CD8-positive, alpha-beta memory T cell (primary cell): ENCODE data around the gene ASIP. TPM values are rescaled to one million over a fixed set of nuclear protein-coding genes. Genes with fewer than 3 reads are reported as not detected.
"Not testable (repeated sequence)": the region's sequence is repeated elsewhere in the genome, so short reads cannot be mapped to it uniquely, and the experiment has no call there.

Experiments used
- CTCF ChIA-PET: fragments of 350-600 bp; sonication (Branson Sonifier 250); formaldehyde crosslinking; loops from one replicate; lab custom pipeline; 2021; ENCODE audit warnings: antibody characterized with exemption; lab: Charles Lee
- POLR2A ChIA-PET: fragments of 350-600 bp; sonication (Branson Sonifier 250); formaldehyde crosslinking; loops from one replicate; lab custom pipeline; 2021; ENCODE audit warnings: antibody characterized with exemption; lab: Charles Lee
- DNase-seq, 5 donors: peaks; one replicate each; pipeline versions ENCODE4 v3.0.0 to v3.0.0-alpha.2; 2020 to 2022; ENCODE audit warnings: mixed read lengths in 1 of 5
- H3K27ac ChIP-seq: one replicate; pipeline ENCODE4 v1.7.0; 2013; ENCODE audit warnings: low read depth, mild to moderate bottlenecking, low read length, moderate library complexity
- H3K27me3 ChIP-seq: 2 replicates; pipeline ENCODE4 v1.7.0; 2013; ENCODE audit warnings: low read length, mild to moderate bottlenecking; ENCODE audit not compliant: insufficient read depth, poor library complexity, severe bottlenecking
- H3K36me3 ChIP-seq: 2 replicates; pipeline ENCODE4 v1.7.0; 2013; ENCODE audit warnings: mild to moderate bottlenecking, low read length, moderate library complexity; ENCODE audit not compliant: insufficient read depth
- H3K4me1 ChIP-seq: 2 replicates; pipeline ENCODE4 v1.7.0; 2013; ENCODE audit warnings: mild to moderate bottlenecking, low read length, moderate library complexity; ENCODE audit not compliant: insufficient read depth
- H3K4me3 ChIP-seq: 2 replicates; pipeline ENCODE4 v1.7.0; 2013; ENCODE audit warnings: mild to moderate bottlenecking, low read length
- H3K9me3 ChIP-seq: 2 replicates; pipeline ENCODE4 v1.7.0; 2013; ENCODE audit warnings: mild to moderate bottlenecking, low read length
- H3K27ac Mint-ChIP-seq, 8 donors: one replicate each; pipeline ENCODE4 v1.8.0; 2020 to 2021; ENCODE audit warnings: mixed read lengths in 8 of 8, mild to moderate bottlenecking in 6 of 8, inconsistent platforms in 3 of 8, moderate library complexity in 3 of 8
- H3K27me3 Mint-ChIP-seq, 2 donors: one replicate each; pipeline ENCODE4 v1.8.0; 2020 to 2021; ENCODE audit warnings: mixed read lengths in 2 of 2, mild to moderate bottlenecking in 1 of 2, moderate library complexity in 1 of 2
- H3K36me3 Mint-ChIP-seq, 3 donors: one replicate each; pipeline ENCODE4 v1.8.0; 2020 to 2021; ENCODE audit warnings: mixed read lengths in 3 of 3, inconsistent platforms in 1 of 3, mild to moderate bottlenecking in 1 of 3
- H3K4me1 Mint-ChIP-seq, 3 donors: one replicate each; pipeline ENCODE4 v1.8.0; 2020 to 2021; ENCODE audit warnings: mixed read lengths in 3 of 3, inconsistent platforms in 1 of 3, mild to moderate bottlenecking in 1 of 3
- H3K4me3 Mint-ChIP-seq, 7 donors: one replicate each; pipeline ENCODE4 v1.8.0; 2020 to 2021; ENCODE audit warnings: mixed read lengths in 7 of 7, mild to moderate bottlenecking in 6 of 7, moderate library complexity in 4 of 7, inconsistent platforms in 2 of 7
- H3K9me3 Mint-ChIP-seq, 5 donors: one replicate each; pipeline ENCODE4 v1.8.0; 2020 to 2022; ENCODE audit warnings: mixed read lengths in 5 of 5, mild to moderate bottlenecking in 3 of 5, moderate library complexity in 2 of 5, inconsistent platforms in 1 of 5
- polyA plus RNA-seq: library from polyadenylated mRNA; unstranded; fragments of 300-500 nt; fragmentation: Illumina TruSeq; gene quantifications from one replicate; pipeline ENCODE4 v1.2.3, GENCODE V29; 2021
- total RNA-seq, 2 experiments: library from RNA; stranded (reverse); gene quantifications; one replicate each; pipeline ENCODE4 v1.2.3, GENCODE V29; 2021

ASIP gene
- total and polyA plus RNA-seq, 3 experiments from 2014 or later = not detected

DNA sequence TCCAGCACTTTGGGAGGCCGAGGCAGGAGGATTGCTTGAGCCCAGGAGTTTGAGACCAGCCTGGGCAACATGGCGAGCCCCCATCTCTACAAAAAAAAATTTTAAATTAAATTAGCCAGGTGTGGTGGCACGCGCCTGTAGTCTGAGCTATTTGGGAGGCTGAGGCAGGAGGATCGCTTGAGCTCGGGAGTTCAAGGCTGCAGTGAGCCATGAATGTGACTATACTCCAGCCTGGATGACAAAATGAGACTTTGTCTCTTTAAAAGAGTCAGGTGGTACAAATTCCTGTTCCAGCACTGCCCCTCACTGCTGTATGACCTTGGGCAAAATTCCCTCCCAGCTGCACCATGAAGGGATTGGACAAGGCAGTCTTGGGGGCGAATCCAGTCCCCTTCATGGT, 33.5 kb downstream of the ASIP start:
- POLR2A ChIA-PET = interaction anchor here (0.6 kb wide), 1 partner anchor 42 kb away, joined by 3 read pairs; no protein-coding TSS in a partner anchor
- CTCF ChIA-PET = no interaction called here

DNA sequence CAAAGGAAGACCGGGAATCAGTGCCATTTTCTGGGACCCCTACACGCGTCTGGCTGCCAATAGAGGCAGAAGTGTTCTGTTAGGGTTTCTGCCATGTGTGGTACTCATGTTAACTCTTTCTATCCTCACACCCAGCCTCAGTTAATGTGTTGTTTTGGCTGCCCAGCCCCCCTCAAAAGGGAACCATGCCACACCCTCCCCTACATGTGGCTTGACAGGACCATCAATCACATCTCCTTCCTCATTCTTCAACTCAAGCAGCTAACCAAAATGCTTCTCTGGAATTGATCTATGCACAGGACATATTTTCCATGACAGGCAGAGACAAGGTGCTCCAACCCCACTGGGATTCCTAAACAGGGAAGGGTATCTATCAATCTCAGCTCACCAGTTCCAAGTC, 40.0 kb downstream of the ASIP start:
- CTCF ChIA-PET = interaction anchor here (1.6 kb wide), 1 partner anchor 32 kb away, joined by 3 read pairs; no protein-coding TSS in a partner anchor
- POLR2A ChIA-PET = interaction anchor here (0.6 kb wide), 1 partner anchor 1579 kb away, joined by 3 read pairs; no protein-coding TSS in a partner anchor
- H3K4me1 Mint-ChIP-seq = no peaks in the 10 kb centered on the region

More for the DNA sequence above, 33.5 kb downstream of the ASIP start:
- no peaks in the 10 kb centered on the region for H3K27me3 ChIP-seq
- no peak for DNase-seq
- Mint-ChIP-seq H3K27ac (no peak overlapping the region), H3K9me3 (no peaks in the 10 kb centered on the region), H3K27me3 (peaks cover 2 to 4% of the 10 kb centered on the region in 2 donors), H3K4me3 (no peak overlapping the region), H3K4me1 (no peaks in the 10 kb centered on the region), H3K36me3 (peaks cover 0 to 26% (median 6%) of the 10 kb centered on the region in 3 donors)
- H3K4me3 ChIP-seq = no peak overlapping the region
- no peak overlapping the region for H3K27ac ChIP-seq
- no peaks in the 10 kb centered on the region for H3K4me1 ChIP-seq
- H3K36me3 ChIP-seq = no peaks in the 10 kb centered on the region
- H3K9me3 ChIP-seq = no peaks in the 10 kb centered on the region

DNA sequence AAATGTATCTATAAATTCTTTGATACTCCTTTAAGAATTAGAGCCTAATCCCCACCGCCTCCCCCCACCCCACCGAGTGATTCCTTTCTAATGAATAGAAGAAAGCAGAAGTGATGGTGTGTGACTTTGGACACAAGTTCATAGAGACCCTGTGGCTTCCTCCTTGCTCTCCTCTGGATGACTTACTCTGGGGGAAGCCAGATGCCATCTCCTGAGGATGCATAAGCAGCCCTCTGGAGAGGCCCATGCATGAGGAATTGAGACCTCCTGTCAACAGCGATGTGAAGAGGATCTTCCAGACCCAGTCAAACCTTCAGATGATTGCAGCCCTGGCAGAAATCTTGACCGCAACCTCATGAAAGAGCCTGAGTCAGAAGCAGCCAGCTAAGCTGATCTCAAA, 40.8 kb downstream of the ASIP start:
- Histone ChIP-seq H3K27ac (no peak overlapping the region), H3K4me1 (no peaks in the 10 kb centered on the region), H3K4me3 (no peak overlapping the region), H3K27me3 (no peaks in the 10 kb centered on the region), H3K9me3 (no peaks in the 10 kb centered on the region), H3K36me3 (peaks cover 15% of the 10 kb centered on the region)
- CTCF ChIA-PET = no interaction called here
- H3K27me3 Mint-ChIP-seq = no peaks in the 10 kb centered on the region
- no peak for DNase-seq
- POLR2A ChIA-PET = no interaction called here
- no peak overlapping the region for H3K27ac Mint-ChIP-seq
- no peak overlapping the region for H3K4me3 Mint-ChIP-seq
- H3K4me1 Mint-ChIP-seq = no peaks in the 10 kb centered on the region
- H3K9me3 Mint-ChIP-seq = no peaks in the 10 kb centered on the region
- peaks cover 0 to 74% (median 14%) of the 10 kb centered on the region in 3 donors for H3K36me3 Mint-ChIP-seq

More for the DNA sequence above, 40.0 kb downstream of the ASIP start:
- Mint-ChIP-seq H3K36me3 (peaks cover 0 to 71% (median 14%) of the 10 kb centered on the region in 3 donors), H3K4me3 (no peak overlapping the region), H3K27me3 (no peaks in the 10 kb centered on the region), H3K9me3 (no peaks in the 10 kb centered on the region), H3K27ac (no peak overlapping the region)
- H3K36me3 ChIP-seq = peaks cover 15% of the 10 kb centered on the region
- no peaks in the 10 kb centered on the region for H3K27me3 ChIP-seq
- H3K4me1 ChIP-seq = no peaks in the 10 kb centered on the region
- no peak overlapping the region for H3K4me3 ChIP-seq
- no peak for DNase-seq
- no peak overlapping the region for H3K27ac ChIP-seq
- H3K9me3 ChIP-seq = no peaks in the 10 kb centered on the region

DNA sequence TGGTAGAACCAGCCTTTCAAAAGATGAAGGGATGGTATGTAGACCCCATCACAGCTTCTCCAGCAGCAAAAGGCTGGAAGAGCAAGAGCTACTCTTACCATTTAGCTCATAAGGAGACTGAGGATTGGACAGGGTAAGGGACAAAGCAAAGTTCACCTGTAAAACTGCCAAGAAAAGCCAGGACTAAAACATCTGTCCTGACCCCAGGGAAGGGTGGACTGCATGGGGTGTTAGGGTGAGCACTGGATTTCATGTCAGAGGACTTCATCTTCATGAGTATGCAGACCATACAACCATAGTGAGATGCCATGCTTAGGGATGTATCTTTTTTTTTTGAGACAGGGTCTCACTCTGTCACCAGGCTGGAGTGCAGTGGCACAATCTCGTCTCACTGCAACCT, 42.6 kb downstream of the ASIP start:
- H3K27me3 Mint-ChIP-seq = no peaks in the 10 kb centered on the region
- no peak for DNase-seq
- POLR2A ChIA-PET = no interaction called here
- no peaks in the 10 kb centered on the region for H3K4me1 Mint-ChIP-seq
- H3K9me3 Mint-ChIP-seq = no peaks in the 10 kb centered on the region
- Histone ChIP-seq H3K4me3 (no peak overlapping the region), H3K4me1 (no peaks in the 10 kb centered on the region), H3K27me3 (no peaks in the 10 kb centered on the region), H3K36me3 (peaks cover 15% of the 10 kb centered on the region), H3K27ac (no peak overlapping the region), H3K9me3 (no peaks in the 10 kb centered on the region)
- H3K36me3 Mint-ChIP-seq = peaks cover 0 to 74% (median 14%) of the 10 kb centered on the region in 3 donors
- CTCF ChIA-PET = no interaction called here
- no peak overlapping the region for H3K27ac Mint-ChIP-seq
- H3K4me3 Mint-ChIP-seq = no peak overlapping the region

DNA sequence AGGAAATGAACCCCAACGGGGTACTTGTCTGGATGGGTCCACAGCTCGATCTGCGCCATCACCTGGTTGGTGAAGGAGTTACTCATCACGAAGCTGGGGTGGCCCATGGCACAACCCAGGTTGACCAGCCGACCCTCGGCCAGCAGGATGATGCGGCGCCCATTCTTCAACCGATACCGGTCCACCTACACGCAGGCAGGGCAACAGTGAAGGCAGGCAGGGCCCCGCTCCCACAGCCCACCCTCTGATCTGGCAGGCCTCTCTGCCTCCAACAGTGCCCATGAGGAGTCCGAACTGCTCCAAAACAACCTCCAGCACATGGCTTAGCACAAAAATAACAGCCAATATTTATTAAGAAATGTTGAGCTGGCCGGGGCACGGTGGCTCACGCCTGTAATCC, 44.2 kb downstream of the ASIP start:
- no peaks in the 10 kb centered on the region for H3K27me3 Mint-ChIP-seq
- DNase-seq = no peak
- peaks cover 0 to 71% (median 16%) of the 10 kb centered on the region in 3 donors for H3K36me3 Mint-ChIP-seq
- CTCF ChIA-PET = no interaction called here
- Histone ChIP-seq H3K36me3 (peaks cover 12% of the 10 kb centered on the region), H3K9me3 (no peaks in the 10 kb centered on the region), H3K27ac (no peak overlapping the region), H3K4me3 (no peak overlapping the region), H3K27me3 (no peaks in the 10 kb centered on the region), H3K4me1 (no peaks in the 10 kb centered on the region)
- POLR2A ChIA-PET = no interaction called here
- no peaks in the 10 kb centered on the region for H3K4me1 Mint-ChIP-seq
- no peaks in the 10 kb centered on the region for H3K9me3 Mint-ChIP-seq
- H3K4me3 Mint-ChIP-seq = no peak overlapping the region
- no peak overlapping the region for H3K27ac Mint-ChIP-seq

DNA sequence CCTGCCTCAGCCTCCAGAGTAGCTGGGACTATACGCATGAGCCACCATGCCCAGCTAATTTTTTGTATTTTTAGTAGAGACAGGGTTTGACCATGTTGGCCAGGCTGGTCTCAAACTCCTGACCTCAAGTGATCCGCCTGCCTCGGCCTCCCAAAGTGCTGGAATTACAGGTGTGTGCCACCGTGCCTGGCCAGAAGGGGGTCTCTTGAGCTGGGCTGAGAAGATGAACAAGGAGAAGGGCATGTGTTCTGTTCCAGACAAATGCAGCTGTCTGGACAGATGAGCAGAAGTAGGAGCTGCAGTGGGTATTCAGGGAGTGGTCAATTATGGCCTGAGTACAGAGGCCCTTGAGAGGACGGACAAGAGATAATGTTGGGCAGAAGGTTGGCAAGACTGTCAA, 46.3 kb downstream of the ASIP start:
- H3K36me3 ChIP-seq, H3K4me3 Mint-ChIP-seq, H3K27me3 ChIP-seq, H3K27me3 Mint-ChIP-seq, H3K27ac ChIP-seq, DNase-seq, H3K9me3 Mint-ChIP-seq, H3K4me1 ChIP-seq, H3K4me3 ChIP-seq, POLR2A ChIA-PET, H3K9me3 ChIP-seq, H3K4me1 Mint-ChIP-seq: not testable (repeated sequence)
- CTCF ChIA-PET = interaction anchor here (1.3 kb wide), 1 partner anchor 10 kb away, joined by 4 read pairs; no protein-coding TSS in a partner anchor
- Mint-ChIP-seq H3K27ac (peak overlapping the region in 2 of 8 donors; percentile 34 to 64), H3K36me3 (peaks cover 5 to 74% (median 21%) of the 10 kb centered on the region in 3 donors)

DNA sequence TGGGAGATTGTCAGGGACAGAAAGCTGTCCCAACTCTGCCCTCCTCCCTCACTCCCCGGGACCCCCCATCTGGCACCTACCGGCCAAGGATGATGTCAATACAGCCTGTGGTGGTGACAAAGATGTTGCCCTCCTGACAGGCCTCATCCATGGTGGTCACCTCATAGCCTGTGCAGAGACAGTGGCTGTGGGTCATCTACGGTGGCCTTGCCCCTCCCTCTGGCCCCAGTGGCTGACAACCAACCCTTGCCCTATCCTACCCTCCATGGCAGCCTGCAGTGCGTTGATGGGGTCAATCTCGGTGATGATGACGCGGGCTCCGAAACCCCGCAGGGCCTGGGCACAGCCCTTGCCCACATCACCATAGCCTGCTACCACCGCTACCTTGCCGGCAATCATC, 49.2 kb downstream of the ASIP start:
- DNase-seq = no peak
- Histone ChIP-seq H3K9me3 (no peaks in the 10 kb centered on the region), H3K27ac (no peak overlapping the region), H3K27me3 (no peaks in the 10 kb centered on the region), H3K36me3 (peaks cover 7% of the 10 kb centered on the region), H3K4me1 (no peaks in the 10 kb centered on the region), H3K4me3 (no peak overlapping the region)
- Mint-ChIP-seq H3K36me3 (peaks cover 5 to 70% (median 15%) of the 10 kb centered on the region in 3 donors), H3K9me3 (no peaks in the 10 kb centered on the region), H3K4me1 (no peaks in the 10 kb centered on the region), H3K27me3 (no peaks in the 10 kb centered on the region), H3K27ac (no peak overlapping the region), H3K4me3 (no peak overlapping the region)
- POLR2A ChIA-PET = no interaction called here
- CTCF ChIA-PET = interaction anchor here (1.5 kb wide), 1 partner anchor 35 kb away, joined by 4 read pairs; no protein-coding TSS in a partner anchor

DNA sequence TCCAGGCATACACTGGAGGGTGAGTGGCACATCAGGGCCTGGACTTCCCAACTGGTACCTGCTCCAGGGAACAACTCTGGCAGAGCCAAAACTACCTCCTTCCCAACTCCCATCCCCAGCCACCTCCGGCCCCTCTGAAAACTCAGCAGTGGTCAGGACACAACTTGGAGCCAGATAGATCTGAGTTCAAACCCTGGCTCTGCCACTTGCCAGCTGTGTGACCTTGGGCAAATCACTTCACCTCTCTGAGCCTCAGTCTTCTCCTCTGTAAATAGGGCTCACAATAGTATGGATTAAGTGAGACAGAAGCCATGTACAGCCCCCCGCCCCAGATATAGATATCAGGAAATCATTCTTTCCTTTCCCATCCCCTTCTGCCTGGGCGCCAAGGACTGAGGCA, 51.3 kb downstream of the ASIP start:
- Histone ChIP-seq H3K4me1 (no peaks in the 10 kb centered on the region), H3K27ac (no peak overlapping the region), H3K36me3 (peaks cover 7% of the 10 kb centered on the region), H3K4me3 (no peak overlapping the region), H3K27me3 (no peaks in the 10 kb centered on the region), H3K9me3 (no peaks in the 10 kb centered on the region)
- no peak overlapping the region for H3K4me3 Mint-ChIP-seq
- no peaks in the 10 kb centered on the region for H3K9me3 Mint-ChIP-seq
- H3K27ac Mint-ChIP-seq = no peak overlapping the region
- H3K36me3 Mint-ChIP-seq = peaks cover 5 to 64% (median 15%) of the 10 kb centered on the region in 3 donors
- no peak for DNase-seq
- H3K27me3 Mint-ChIP-seq = no peaks in the 10 kb centered on the region
- no peaks in the 10 kb centered on the region for H3K4me1 Mint-ChIP-seq
- ChIA-PET CTCF (no interaction called here), POLR2A (no interaction called here)
